ENCODE measurements around the gene SLC25A38. TPM values are rescaled to one million over a fixed set of nuclear protein-coding genes. Genes with fewer than 3 reads are reported as not detected.
"Not testable (repeated sequence)": the region's sequence is repeated elsewhere in the genome, so short reads cannot be mapped to it uniquely, and the experiment has no call there.

SLC25A38 gene, protein sequence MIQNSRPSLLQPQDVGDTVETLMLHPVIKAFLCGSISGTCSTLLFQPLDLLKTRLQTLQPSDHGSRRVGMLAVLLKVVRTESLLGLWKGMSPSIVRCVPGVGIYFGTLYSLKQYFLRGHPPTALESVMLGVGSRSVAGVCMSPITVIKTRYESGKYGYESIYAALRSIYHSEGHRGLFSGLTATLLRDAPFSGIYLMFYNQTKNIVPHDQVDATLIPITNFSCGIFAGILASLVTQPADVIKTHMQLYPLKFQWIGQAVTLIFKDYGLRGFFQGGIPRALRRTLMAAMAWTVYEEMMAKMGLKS
- total RNA-seq = 14.4 TPM
- long read RNA-seq, transcript SLC25A38-201 (7 exons, 2,147 nt) = major isoform, 27 of 31 reads
- long read RNA-seq, partial matches to known transcripts = 1 of 31 reads
- long read RNA-seq, other reads (novel, unspliced or antisense) = 3 of 31 reads

DNA sequence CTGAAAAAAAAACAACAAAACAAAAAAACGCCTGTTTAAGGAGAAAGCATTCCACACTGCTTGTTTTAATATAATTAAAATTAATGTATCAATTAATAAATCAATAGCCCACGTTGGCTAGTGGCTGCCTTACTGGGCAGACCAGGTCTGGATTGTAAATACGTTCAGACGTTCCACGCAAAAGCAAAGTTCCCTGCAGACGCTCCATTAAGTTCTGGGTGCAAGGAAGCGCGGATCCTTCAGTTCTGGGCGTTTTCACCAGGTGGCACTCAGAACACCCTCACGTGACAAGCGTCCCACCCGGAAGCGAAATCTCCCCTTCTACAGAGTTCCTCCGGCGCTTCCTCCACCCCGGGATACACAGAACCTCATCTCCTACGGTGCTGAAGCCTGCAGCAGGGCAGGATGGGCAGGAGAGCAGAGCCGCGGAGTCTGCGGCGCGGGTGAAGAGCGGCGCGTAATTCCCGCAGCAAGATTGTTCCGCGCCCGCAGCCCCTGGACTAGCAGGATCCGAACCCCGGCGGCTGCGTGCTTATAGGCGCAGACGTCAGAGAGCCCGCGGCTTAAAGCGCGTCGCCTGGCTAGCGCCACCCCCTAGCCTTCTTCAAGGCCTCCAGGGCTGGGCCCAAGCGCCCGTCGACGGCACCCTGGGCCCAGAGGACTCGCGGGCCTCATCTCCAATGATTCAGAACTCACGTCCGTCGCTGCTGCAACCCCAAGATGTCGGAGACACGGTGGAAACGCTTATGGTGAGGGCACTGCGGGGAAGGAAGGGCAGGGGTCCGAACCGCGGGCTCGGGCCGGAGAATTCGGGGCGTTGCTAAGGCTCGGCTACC lies at the start of gene SLC25A38:
TSS of gene SLC25A38 (plus strand) at position 326 of the 836 bp plus-strand sequence. CDS start at position 681, 355 bp downstream.
- intact Hi-C loops (cut with DNase I) = no loop called here
- ATAC-seq (ENCODE audit: poor library complexity) (peak; percentile 79), DNase-seq (peak; percentile 82)

DNA sequence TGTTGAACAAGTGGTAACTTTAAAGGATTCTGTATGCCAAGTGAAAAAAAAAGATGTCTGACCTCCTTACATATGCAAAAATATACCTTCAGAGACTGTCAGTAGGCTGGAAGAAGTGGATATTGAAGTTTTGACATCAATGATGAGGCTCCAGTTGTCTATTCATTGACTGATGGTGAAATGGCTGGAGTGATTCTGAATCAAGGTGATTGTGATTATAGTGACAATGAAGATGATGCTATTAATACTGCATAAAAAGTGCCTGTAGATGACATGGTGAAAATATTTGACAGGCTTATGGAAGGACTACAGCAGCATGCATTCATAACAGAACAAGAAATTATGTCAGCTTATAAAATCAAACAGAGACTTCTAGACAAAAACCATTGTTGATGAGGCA lies 49.6 kb upstream of the SLC25A38 start:
- no peak for ATAC-seq (ENCODE audit: poor library complexity)
- intact Hi-C loops (cut with DNase I) = no loop called here
- no peak for DNase-seq

DNA sequence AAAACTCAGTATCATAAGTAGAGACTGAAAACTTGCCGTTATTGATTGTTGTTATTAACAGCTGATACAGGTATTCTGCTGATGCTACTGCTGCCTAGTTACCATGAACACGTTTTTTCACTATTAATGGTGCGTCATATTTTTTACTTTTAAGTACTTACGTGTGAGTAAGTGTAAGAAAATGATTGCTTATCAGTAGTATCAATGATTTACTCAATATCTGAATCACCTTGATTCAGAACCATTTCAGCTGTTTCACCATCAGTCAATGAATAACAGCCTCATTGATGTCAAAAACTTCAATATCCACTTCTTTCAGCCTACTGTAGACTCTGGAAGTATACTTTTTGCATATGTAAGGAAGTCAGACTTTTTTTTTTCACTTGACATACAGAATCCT lies 49.0 kb upstream of the SLC25A38 start:
- intact Hi-C loops (cut with DNase I) = no loop called here
- DNase-seq = no peak
- no peak for ATAC-seq (ENCODE audit: poor library complexity)

DNA sequence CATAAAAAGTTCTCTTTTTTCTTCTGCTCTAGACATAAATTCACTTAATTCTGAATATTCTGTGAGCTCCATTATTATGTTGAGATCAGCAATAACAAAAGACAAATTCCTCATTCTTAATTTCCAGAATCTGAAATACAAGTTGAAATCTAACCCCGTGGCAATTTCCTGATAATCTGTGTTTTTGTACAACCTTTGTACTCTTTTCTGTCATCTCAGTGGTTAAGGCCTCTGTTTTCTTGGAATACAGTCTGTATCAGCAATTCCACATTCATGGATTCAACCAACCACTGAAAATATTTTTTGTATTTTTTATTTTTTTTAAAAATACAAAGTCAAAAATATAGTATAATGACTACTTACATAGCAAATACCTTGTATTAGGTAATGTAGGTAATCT lies 45.0 kb upstream of the SLC25A38 start:
- no peak for DNase-seq
- ATAC-seq (ENCODE audit: poor library complexity) = no peak
- intact Hi-C loops (cut with DNase I) = no loop called here

DNA sequence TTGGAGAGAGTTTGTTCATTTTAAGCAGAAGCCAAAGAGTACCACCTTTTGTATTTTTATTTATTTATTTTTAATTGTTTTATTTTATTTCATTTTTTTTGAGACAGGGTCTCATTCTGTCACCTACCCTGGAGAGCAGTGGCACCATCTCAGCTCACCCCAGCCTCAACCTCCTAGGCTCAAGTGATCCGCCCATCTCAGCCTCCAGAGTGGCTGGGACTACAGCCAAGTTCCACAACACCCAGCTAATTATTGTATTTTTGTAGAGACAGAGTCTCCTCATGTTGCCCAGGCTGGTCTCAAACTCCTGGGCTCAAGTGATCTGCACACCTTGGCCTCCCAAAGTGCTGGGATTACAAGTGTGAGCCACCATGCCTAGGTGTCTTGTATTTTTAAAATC lies 44.1 kb upstream of the SLC25A38 start:
- DNase-seq (no peak), ATAC-seq (ENCODE audit: poor library complexity) (no peak)
- intact Hi-C loops (cut with DNase I) = no loop called here

DNA sequence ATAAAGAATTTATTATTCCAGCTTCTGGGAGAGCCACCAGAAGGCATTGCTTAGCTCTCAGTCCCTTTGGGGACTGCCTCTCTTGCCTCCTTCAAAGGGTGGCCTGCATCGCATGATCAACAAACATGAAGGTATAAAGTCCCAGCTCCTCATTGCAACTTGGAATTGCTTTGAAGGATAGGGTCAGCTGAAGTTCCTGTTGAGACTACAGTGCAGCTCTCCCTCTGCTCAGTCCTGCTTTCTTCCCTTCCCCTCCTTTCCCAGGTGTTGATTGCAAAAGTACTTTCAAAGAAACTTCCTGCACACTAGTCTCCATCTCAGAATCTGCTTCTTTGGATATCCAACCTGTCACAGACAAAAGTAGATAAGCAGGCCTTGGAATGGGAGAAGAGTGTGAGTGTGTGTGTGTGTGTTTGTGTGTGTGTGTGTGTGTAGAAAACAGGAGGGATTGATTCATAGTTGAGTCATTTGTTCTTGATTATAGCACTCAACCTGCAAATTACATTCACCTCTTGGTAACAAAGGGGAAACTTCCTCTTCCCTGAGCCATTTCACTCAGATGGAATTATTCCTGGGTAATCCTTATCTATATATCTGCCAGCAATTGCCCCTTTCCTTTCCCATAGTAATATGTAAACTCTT lies 40.0 kb upstream of the SLC25A38 start:
- DNase-seq = no peak
- ATAC-seq (ENCODE audit: poor library complexity) = no peak
- intact Hi-C loops (cut with DNase I) = no loop called here

DNA sequence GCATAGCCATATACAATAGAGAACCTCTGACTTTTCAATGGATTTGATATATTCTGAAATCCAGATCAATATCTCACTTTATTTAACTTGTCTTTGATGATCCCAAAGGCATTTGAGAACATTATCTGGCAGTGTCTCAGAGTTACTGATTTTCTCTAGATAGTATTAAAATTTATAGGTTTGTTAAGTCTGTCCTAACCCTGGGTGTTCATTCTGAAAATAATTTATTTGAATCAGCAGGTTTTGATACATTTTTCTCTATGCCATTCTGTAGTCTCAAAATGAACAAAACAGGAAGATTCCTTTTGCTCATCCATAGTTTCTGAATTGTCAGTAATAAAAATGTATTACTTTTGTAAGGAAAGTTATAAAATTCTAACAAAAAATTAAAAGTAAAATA lies 39.4 kb upstream of the SLC25A38 start:
- ATAC-seq (ENCODE audit: poor library complexity) (no peak), DNase-seq (no peak)
- intact Hi-C loops (cut with DNase I) = no loop called here

DNA sequence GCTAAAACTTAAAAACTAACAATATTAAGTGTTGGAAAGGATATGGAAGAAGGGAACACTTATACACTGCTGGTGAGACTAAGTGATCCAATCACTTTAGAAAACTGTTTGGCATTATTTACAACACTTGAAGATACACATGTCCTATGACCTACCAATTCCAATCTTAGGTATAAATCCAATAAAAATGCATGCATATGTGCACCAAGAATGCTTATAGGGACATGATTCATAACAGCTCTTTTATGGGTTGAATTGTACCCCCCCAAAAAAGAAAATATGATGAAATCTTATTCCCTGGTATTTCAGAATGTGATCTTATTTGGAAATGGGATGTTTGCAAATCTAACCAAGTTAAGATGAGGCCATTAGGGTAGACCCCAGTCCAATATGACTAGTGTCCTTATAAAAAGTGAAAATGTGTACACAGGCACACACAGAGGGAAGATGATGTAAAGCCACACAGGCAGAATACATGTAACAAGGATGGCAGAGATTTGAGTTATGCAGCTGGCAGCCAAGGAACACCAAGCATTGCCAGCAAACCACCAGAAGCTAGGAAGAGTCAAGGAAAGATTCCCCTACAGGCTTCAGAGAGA lies 38.3 kb upstream of the SLC25A38 start:
- intact Hi-C loops (cut with DNase I) = no loop called here
- DNase-seq (no peak), ATAC-seq (ENCODE audit: poor library complexity) (no peak)

DNA sequence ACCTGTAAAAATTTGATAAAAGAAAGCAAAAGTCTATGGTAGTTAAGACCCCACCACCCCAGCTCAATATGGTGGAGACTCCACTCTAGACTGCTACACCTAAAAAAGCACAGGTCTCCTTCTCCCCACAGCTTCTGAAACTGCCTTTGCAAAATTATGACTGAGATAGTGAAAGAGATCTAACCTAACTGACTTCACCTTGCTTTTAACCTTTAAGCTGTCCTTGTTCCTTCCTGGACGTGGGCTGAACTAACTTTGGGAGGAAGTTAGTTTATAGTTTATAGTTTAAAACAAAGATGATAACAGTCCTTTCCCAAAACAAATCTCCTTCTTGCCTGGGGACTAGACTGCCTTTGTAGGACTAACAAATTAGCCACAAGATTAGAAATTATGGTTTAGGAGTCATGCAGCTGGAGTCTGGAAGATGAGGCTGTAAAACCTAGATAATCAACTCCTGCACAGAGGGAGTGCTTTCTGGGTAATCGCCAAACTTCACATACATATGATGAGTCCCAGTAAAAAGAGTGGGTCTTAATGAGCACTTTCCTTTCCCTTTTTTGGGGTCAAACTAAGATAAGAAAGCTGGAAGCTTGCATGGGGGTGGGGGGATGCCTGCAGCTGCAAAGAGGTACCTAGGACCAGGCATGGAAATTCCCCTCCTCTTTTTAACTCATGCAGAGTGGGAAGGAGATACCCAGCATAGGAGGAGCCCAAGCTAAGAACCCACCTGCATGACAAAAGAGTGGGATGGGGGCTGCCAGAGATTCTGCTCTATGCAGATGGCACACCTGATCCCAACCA lies 36.2 kb upstream of the SLC25A38 start:
- intact Hi-C loops (cut with DNase I) = no loop called here
- DNase-seq (no peak), ATAC-seq (ENCODE audit: poor library complexity) (no peak)

DNA sequence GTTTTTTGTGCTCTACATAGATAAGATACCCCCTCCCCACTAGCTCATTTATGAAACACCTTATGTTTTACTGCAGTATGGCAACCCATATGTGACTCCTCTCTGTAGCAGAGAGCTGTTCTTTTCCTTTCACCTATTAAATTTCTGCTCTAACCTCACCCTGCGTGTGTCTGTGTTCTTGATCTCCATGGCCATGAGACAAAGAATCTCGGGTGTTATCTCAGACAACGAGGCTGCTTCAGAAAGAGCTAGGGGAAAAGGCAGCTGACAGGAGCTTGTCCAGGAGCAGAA lies 35.6 kb upstream of the SLC25A38 start:
- DNase-seq (no peak), ATAC-seq (ENCODE audit: poor library complexity) (no peak)
- intact Hi-C loops (cut with DNase I) = no loop called here

DNA sequence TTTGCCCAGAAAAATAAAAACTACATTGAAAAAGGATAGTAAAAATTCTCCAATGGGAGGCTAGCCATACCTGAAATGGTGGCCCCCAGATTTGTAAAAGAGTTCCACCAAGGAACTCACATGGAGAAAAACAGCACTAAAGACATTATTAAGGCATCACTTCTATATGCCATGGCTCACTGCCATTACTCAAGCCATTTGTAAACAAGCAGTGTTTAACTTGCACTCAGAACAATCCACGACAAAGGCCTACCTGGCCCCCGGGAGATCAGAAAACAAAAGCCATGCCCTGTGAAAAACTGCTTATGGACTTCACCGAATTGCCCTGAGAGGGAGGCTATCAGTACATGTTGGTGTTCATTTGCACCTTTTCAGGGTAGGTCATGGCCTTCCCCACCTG lies 34.1 kb upstream of the SLC25A38 start:
- no peak for ATAC-seq (ENCODE audit: poor library complexity)
- intact Hi-C loops (cut with DNase I) = no loop called here
- DNase-seq = no peak

DNA sequence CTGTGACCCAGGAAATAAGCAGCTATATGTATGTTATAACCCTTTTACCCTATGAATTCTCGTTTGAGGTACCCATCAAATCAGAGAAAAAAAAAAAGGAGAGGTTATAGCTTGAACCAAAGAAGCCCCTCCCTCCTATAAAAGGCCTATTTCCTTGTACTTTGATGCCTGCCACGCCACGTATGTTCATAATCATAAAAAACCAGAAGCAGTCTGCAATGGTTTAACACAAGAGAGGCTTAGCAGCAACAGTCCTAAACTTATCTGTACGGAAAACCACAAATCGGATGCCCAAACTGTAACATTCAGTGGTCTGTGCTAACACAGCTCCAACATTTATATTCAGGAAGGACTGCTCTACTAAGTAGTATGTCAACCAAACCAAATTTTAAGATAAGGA lies 32.5 kb upstream of the SLC25A38 start:
- DNase-seq (no peak), ATAC-seq (ENCODE audit: poor library complexity) (no peak)
- intact Hi-C loops (cut with DNase I) = no loop called here

DNA sequence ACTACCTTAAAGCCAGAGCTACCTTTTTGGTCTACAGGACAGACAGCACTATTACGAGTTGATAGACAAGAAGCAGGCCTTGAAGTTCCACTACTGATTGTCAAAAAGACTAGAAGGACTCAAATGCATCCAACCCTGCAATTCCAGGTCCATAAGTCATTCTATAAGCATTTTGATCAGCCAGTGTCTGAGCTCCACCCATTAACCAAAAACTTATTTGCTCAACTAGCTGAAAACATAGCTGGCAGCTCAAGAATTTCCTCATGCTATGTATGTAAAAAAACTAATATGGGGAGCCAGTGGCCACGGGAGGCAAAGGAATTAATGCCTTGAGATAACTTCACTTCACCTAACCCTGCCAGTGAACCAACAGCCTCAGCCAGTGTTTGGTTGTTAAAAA lies 32.0 kb upstream of the SLC25A38 start:
- intact Hi-C loops (cut with DNase I); DNase-seq: not testable (repeated sequence)

DNA sequence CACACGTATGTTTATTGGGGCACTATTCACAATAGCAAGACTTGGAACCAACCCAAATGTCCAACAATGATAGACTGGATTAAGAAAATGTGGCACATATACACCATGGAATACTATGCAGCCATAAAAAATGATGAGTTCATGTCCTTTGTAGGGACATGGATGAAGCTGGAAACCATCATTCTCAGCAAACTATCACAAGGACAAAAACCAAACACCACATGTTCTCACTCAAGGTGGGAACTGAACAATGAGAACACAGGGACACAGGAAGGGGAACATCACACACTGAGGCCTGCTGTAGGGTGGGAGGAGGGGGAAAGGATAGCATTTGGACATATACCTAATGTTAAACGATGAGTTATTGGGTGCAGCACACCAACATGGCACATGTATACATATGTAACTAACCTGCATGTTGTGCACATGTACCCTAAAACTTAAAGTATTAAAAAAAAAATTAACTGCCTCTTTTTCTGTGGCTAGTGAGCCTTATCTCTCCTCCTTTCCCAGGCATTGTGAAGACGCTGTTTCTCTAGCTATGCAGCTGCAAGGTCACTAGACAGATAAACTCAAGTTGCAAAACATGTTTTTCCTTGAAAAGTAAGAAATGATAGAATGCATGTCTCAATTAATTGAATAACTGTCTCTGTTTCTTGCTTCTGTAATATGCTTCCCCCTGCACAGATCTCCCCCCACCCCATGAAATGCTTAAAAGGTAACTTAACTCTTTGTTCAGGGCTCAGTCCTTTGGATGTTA lies 29.8 kb upstream of the SLC25A38 start:
- ATAC-seq (ENCODE audit: poor library complexity); DNase-seq; intact Hi-C loops (cut with DNase I): not testable (repeated sequence)

More for the DNA sequence above, 32.0 kb upstream of the SLC25A38 start:
- ATAC-seq (ENCODE audit: poor library complexity) = not testable (repeated sequence)

DNA sequence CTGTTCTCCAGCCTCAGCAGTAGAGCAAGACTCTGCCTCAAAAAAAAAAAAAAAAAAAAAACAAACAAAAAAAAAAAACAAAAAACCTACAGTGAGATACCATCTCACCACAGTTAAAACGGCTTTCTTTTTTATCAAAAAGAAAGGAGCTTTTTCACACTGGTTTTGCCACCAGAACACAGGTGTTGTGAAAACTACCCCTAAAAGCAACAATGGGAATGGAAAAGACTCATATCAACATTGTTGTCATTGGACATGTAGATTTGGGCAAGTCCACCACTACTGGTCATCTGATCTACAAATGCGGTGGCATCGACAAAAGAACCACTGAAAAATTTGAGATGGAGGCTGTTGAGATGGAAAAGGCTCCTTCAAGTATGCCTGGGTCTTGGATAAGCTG lies 24.8 kb upstream of the SLC25A38 start:
- intact Hi-C loops (cut with DNase I) = no loop called here
- DNase-seq (no peak), ATAC-seq (ENCODE audit: poor library complexity) (no peak)

DNA sequence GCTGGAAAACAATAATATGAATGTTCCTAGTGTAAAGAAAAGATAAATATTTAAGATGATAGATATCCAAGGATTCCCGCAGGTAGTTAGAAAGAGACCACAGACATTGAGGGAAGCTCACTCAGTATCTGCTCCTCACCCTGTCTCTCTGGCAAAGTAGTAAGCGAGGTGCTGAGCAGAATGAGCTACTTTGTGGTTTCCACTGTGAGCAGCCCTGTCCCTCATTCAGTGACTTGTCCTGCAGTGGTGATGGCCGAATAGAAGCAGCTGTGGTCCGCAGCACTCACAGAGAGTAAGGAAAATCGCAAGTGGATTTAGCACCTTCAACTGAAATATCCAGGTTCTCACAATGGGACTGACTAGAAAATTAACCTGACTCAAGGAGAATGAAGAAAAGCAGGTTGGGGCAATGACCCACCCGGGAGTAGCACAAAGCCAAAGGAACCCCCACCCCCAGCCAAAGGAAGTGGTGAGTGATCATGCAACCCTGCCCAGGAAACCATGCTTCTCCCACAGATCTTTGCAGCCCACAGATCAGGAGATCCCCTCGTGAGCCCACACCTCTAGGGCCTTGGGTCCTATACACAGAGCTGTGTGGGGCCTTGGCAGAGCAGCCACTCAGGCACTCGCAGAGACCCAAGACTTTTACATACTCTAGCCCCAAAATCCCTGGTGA lies 21.8 kb upstream of the SLC25A38 start:
- DNase-seq = no peak
- intact Hi-C loops (cut with DNase I) = no loop called here
- peak; percentile 37 for ATAC-seq (ENCODE audit: poor library complexity)

DNA sequence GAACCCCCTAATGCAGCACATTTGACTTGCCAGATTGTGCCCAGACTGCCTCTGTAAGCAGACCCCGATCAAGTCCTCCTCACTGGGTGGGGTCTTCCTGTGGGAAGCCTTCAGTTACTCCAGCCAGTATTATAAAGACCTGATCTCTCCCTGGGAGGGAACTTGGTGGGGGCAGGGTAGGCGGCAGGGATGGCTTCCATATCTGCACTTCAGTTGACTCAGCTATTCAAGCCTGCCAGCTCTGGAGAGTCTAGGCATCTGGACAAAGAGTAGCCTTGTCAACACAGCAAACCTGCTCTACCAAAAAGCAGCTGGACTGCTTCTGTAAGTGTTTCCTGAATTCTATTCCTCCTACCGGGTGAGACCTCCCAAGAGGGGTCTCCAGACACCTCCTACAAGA lies 21.0 kb upstream of the SLC25A38 start:
- intact Hi-C loops (cut with DNase I) = no loop called here
- DNase-seq (no peak), ATAC-seq (ENCODE audit: poor library complexity) (peak; percentile 96)
